ENCODE data around the gene CACNA1H.
"Not testable (repeated sequence)": the region's sequence is repeated elsewhere in the genome, so short reads cannot be mapped to it uniquely, and the experiment has no call there.

CACNA1H gene

DNA sequence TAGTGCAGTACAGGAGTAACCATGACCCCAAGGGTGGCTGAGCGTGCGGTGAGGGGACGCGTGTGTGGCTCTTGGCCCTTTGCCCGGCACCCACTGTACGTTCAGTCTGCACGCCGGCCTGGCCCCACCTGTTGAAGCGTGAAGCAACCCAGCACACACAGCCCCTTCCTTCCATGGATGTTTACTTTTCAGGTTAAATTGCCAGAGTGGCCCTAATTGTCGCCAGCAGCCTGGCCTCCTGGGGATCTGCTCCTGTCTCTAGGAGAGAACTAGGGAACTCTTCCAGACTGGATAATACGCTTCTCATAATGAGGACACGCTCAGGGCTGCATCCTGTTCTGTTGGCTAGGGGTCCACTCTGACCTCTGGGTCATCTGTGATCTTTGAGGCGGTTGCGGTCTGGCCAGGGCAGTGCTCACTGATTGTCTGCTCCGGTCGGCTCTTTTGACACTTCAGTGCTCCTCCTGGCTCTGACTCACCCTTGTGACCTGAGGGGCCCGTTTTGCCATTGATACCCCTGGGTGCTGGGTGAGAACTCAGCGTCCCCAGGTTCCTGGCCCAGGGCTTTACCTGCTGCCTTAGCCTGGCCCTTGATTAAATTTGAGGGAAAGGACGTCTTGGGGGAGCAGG is 44.4 kb downstream of the CACNA1H start:
- DNase-seq (ENCODE audit: low read depth) = no peak
- H3K4me3 ChIP-seq (replicated peaks; ENCODE audit: low read depth, low read length) = no peak overlapping the region
- TF ChIP-seq, protein P1, sequence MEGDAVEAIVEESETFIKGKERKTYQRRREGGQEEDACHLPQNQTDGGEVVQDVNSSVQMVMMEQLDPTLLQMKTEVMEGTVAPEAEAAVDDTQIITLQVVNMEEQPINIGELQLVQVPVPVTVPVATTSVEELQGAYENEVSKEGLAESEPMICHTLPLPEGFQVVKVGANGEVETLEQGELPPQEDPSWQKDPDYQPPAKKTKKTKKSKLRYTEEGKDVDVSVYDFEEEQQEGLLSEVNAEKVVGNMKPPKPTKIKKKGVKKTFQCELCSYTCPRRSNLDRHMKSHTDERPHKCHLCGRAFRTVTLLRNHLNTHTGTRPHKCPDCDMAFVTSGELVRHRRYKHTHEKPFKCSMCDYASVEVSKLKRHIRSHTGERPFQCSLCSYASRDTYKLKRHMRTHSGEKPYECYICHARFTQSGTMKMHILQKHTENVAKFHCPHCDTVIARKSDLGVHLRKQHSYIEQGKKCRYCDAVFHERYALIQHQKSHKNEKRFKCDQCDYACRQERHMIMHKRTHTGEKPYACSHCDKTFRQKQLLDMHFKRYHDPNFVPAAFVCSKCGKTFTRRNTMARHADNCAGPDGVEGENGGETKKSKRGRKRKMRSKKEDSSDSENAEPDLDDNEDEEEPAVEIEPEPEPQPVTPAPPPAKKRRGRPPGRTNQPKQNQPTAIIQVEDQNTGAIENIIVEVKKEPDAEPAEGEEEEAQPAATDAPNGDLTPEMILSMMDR (IDR thresholded peaks at IDR 0.05; ENCODE audit: low read length, missing control alignments) = no peak

DNA sequence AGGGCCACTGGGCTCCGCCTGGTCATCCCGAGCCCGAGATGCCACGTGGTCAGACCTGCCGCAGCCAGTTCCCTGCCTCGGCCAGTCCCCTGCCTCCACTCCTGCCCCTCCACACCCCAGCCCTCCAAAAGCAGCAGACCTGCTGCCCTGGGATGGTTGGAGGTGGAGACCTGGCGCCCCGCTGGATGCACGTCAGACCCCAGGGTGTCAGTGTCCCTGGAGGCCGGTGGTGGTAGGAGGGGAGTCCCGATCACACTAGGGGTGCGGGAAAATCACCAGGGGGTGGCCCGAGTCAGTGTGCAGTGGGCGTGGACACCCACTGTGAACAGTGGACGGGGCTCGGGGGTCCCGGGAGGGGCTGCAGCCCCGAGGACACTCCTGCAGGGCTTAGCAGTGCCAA is 45.3 kb downstream of the CACNA1H start:
- H3K4me3 ChIP-seq (replicated peaks; ENCODE audit: low read depth, low read length) = no peak overlapping the region

DNA sequence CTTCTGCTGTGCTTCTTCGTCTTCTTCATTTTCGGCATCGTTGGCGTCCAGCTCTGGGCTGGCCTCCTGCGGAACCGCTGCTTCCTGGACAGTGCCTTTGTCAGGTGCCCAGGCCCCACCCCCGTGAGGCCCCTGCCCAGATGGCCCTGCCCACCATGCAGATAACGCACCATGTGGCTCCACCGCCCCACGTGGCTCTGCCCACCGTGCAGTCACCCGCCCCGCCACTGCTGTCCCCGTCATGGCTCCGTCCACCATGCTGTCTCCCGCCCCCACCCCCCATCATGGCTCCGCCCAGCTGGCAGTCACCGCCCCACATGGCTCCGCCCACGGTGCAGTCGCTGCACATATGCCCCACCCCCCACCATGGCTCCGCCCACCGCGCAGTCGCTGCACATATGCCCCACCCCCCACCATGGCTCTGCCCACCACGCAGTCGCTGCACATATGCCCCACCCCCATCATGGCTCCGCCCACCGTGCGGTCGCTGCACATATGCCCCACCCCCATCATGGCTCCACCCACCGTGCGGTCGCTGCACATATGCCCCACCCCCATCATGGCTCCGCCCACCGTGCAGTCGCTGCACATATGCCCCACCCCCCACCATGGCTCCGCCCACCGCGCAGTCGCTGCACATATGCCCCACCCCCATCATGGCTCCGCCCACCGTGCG is 45.9 kb downstream of the CACNA1H start:
- DNase-seq (ENCODE audit: low read depth); H3K4me3 ChIP-seq (replicated peaks; ENCODE audit: low read depth, low read length): not testable (repeated sequence)

More for the DNA sequence above, 45.3 kb downstream of the CACNA1H start:
- TF ChIP-seq, protein P1 (IDR thresholded peaks at IDR 0.05; ENCODE audit: low read length, missing control alignments) = no peak
- DNase-seq (ENCODE audit: low read depth) = no peak

DNA sequence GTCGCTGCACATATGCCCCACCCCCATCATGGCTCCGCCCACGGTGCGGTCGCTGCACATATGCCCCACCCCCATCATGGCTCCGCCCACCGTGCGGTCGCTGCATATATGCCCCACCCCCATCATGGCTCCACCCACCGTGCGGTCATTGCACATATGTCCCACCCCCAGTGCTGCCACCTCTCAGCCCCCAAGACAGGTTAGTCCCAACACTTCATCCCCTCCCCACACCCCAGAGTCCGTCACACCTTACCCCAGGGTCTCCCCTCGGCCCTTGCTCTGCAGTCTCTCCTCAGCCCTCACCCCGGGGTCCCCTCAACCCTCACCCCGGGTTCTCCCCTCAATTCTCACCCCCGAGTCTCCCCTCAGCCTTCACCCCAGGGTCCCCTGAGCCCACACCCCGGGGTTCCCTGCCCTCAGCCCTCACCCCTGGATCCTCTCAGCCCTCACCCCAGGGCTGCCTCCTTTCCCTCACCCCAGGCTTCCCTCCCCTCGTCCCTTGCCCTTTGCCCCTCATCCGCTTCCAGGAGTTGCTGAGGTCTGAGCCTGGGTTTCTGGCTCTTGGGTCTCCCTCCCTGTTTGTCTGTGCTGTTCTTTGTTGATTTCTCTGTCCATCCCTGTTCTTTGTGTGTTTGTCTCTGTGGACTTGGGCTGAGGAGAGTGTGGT is 46.6 kb downstream of the CACNA1H start:
- no peak for DNase-seq (ENCODE audit: low read depth)
- no peak overlapping the region for H3K4me3 ChIP-seq (replicated peaks; ENCODE audit: low read depth, low read length)
- TF ChIP-seq, protein P1 (IDR thresholded peaks at IDR 0.05; ENCODE audit: low read length, missing control alignments) = no peak

DNA sequence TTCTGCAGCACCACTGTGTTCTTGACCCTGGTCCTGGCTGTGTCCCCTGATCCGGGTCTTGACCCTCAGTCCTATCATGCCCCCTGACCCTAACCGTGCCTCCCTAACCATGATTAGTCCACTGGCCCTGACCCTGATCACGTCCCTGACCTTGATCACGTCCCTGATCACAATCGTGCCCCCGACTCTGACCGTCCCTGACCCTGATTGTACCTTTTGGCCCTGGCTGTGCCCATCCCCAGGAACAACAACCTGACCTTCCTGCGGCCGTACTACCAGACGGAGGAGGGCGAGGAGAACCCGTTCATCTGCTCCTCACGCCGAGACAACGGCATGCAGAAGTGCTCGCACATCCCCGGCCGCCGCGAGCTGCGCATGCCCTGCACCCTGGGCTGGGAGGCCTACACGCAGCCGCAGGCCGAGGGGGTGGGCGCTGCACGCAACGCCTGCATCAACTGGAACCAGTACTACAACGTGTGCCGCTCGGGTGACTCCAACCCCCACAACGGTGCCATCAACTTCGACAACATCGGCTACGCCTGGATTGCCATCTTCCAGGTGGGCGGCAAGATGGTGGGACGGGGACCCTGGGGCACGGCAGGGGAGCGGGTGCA is 47.2 kb downstream of the CACNA1H start:
- no peak overlapping the region for H3K4me3 ChIP-seq (replicated peaks; ENCODE audit: low read depth, low read length)
- DNase-seq (ENCODE audit: low read depth) = no peak
- TF ChIP-seq, protein P1 (IDR thresholded peaks at IDR 0.05; ENCODE audit: low read length, missing control alignments) = no peak

DNA sequence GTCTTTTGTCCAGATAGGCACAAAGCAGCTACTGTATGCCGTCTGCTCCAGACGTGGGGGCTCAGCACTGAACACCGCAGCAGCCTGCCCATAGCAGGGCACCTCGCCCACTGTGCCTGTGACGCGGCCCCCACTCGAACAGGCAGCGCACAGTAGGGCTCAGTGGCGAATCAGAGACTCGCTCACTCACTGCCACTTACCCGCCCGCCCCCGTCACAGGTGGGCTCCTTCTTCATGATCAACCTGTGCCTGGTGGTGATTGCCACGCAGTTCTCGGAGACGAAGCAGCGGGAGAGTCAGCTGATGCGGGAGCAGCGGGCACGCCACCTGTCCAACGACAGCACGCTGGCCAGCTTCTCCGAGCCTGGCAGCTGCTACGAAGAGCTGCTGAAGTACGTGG is 48.5 kb downstream of the CACNA1H start:
- no peak for DNase-seq (ENCODE audit: low read depth)
- TF ChIP-seq, protein P1 (IDR thresholded peaks at IDR 0.05; ENCODE audit: low read length, missing control alignments) = no peak
- no peak overlapping the region for H3K4me3 ChIP-seq (replicated peaks; ENCODE audit: low read depth, low read length)

DNA sequence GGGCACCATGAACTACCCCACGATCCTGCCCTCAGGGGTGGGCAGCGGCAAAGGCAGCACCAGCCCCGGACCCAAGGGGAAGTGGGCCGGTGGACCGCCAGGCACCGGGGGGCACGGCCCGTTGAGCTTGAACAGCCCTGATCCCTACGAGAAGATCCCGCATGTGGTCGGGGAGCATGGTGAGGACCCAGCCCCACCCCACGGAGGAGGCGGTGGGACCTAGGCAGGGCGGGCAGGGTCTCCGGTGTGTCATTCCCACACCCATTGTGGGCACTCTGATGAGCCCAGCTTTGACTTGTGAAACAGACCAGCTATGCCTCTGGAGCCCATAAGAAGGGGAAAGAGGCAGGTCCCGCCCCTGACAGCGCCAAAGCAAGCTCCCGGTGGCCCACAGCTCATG is 49.4 kb downstream of the CACNA1H start:
- no peak overlapping the region for H3K4me3 ChIP-seq (replicated peaks; ENCODE audit: low read depth, low read length)
- DNase-seq (ENCODE audit: low read depth) = no peak
- TF ChIP-seq, protein P1 (IDR thresholded peaks at IDR 0.05; ENCODE audit: low read length, missing control alignments) = no peak
